ENCODE data around the gene NUP153. TPM values are rescaled to one million over a fixed set of nuclear protein-coding genes. Genes with fewer than 3 reads are reported as not detected.

The NUP153 gene
- total RNA-seq, 1 experiment from 2014 or later, result 99.3 TPM

DNA sequence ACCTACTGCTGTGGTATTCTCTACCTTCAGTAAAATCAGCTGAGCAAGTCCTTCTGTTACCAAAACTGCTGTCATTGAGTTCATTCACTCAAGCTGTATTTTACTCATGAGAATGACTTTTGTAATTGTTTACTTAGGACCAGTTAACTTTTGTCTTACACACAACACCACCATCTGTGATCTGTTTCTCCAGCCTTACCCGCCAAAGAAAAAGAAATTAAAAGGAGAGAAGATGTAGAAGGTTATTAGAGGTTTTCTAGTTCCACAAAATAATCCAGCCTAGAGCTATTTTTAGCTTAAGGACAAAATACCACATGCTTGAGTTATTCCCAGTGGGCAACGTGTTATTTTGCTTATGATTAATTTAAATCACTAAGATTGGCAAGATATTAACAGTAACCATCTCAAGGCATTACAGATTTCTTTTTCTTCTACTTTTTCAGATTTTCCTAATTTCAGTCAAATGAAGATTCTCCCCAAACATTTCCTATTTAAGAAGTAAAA lies 68.5 kb downstream of the NUP153 start:
- H3K27me3 ChIP-seq (ENCODE audit: insufficient read depth, low read length), result no peaks in the 10 kb centered on the region
- H3K27ac ChIP-seq (ENCODE audit: insufficient read length, low read depth, low read length), result no peak overlapping the region
- no peaks in the 10 kb centered on the region for H4K20me1 ChIP-seq (ENCODE audit: control insufficient read depth, insufficient read depth, insufficient read length)
- no peak overlapping the region for H3K4ac ChIP-seq (ENCODE audit: low read depth, low read length)
- no peak overlapping the region for H2BK20ac ChIP-seq (ENCODE audit: low read depth, low read length, poor library complexity, severe bottlenecking)
- no peak overlapping the region for H2AFZ ChIP-seq (ENCODE audit: low read length)
- H3K23ac ChIP-seq (ENCODE audit: insufficient read length, low read depth, low read length), result no peak overlapping the region
- Mint-ChIP-seq H3K27ac (peak overlapping the region in 1 of 3 experiments; percentile 64; a peak in 3 of 7 replicates), H3K4me3 (no peak overlapping the region), H3K4me1 (no peaks in the 10 kb centered on the region), H3K9me3 (no peaks in the 10 kb centered on the region), H3K36me3 (ENCODE audit: insufficient read depth in 1 of 3, low read depth in 3 of 3) (peaks cover 34 to 86% (median 84%) of the 10 kb centered on the region in 3 experiments; a peak in 6 of 7 replicates), H3K27me3 (ENCODE audit: low read depth) (no peaks in the 10 kb centered on the region; the same call in 1 of the 2 replicates)
- H2AK5ac ChIP-seq (ENCODE audit: insufficient read length, low read length), result no peak overlapping the region
- H2BK12ac ChIP-seq (ENCODE audit: insufficient read length, low read depth, low read length), result no peak overlapping the region
- H4K91ac ChIP-seq (ENCODE audit: insufficient read length, low read depth, low read length), result no peak overlapping the region
- H3K4me2 ChIP-seq (ENCODE audit: insufficient read depth, insufficient read length, low read length), result no peak overlapping the region
- H4K5ac ChIP-seq (ENCODE audit: insufficient read length, low read depth, low read length), result no peak overlapping the region
- H2BK120ac ChIP-seq (ENCODE audit: low read depth, low read length, poor library complexity, severe bottlenecking), result no peak overlapping the region
- no peak overlapping the region for H2BK15ac ChIP-seq (ENCODE audit: low read depth, low read length)
- H4K8ac ChIP-seq (replicated peaks; ENCODE audit: insufficient read length, low read depth, low read length), result no peak overlapping the region
- H2BK5ac ChIP-seq (ENCODE audit: insufficient read length, low read length), result no peak overlapping the region
- no peak overlapping the region for H3K9ac ChIP-seq (ENCODE audit: extremely low read depth, insufficient read length, low read length)
- peaks cover 3% of the 10 kb centered on the region for H3K79me1 ChIP-seq (ENCODE audit: insufficient read depth, low read depth, low read length, poor library complexity, severe bottlenecking)
- TF ChIP-seq, protein P1, sequence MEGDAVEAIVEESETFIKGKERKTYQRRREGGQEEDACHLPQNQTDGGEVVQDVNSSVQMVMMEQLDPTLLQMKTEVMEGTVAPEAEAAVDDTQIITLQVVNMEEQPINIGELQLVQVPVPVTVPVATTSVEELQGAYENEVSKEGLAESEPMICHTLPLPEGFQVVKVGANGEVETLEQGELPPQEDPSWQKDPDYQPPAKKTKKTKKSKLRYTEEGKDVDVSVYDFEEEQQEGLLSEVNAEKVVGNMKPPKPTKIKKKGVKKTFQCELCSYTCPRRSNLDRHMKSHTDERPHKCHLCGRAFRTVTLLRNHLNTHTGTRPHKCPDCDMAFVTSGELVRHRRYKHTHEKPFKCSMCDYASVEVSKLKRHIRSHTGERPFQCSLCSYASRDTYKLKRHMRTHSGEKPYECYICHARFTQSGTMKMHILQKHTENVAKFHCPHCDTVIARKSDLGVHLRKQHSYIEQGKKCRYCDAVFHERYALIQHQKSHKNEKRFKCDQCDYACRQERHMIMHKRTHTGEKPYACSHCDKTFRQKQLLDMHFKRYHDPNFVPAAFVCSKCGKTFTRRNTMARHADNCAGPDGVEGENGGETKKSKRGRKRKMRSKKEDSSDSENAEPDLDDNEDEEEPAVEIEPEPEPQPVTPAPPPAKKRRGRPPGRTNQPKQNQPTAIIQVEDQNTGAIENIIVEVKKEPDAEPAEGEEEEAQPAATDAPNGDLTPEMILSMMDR (conservative IDR thresholded peaks at IDR 0.05), result no peak
- H3K23me2 ChIP-seq (ENCODE audit: insufficient read length, low read depth, low read length, poor library complexity, severe bottlenecking), result no peaks in the 10 kb centered on the region
- no peak overlapping the region for H3K14ac ChIP-seq (ENCODE audit: insufficient read depth, low read length)
- no peak overlapping the region for H3T11ph ChIP-seq (ENCODE audit: low read length)
- no peak overlapping the region for H3K18ac ChIP-seq (ENCODE audit: insufficient read length, low read depth, low read length)
- no peaks in the 10 kb centered on the region for H3K9me3 ChIP-seq (ENCODE audit: control insufficient read depth, low read depth, low read length)
- H3K79me2 ChIP-seq (ENCODE audit: insufficient read depth, low read length), result no peaks in the 10 kb centered on the region
- no CpG with 5 or more reads among the region's 2 CpGs for WGBS (ENCODE audit: extremely low coverage, insufficient read length, low lambda C conversion rate)
- DNase-seq, result no peak
- no peaks in the 10 kb centered on the region; the same call in 1 of the 2 replicates for H3K4me1 ChIP-seq (ENCODE audit: insufficient read depth, low read length)
- no peak overlapping the region for H3K56ac ChIP-seq (ENCODE audit: insufficient read length, low read depth, low read length)

All from H9 (cell line).